ENCODE data around the gene AGPS. TPM values are rescaled to one million over a fixed set of nuclear protein-coding genes. Genes with fewer than 3 reads are reported as not detected.

Gene AGPS
- total and polyA plus RNA-seq, 10 of the 15 experiments (the other 5 are each of a cell fraction or from before 2014, with no cell fraction given) = 7.9 to 54.2 (median 38.7) TPM

GRCh38 chr2:177397481-177398289 is 5.1 kb downstream of the AGPS start (continued):
- TF ChIP-seq ELK1 (IDR thresholded peaks at IDR 0.05; ENCODE audit: low read depth, low read length) (no peak), SREBF1 (IDR thresholded peaks at IDR 0.05; ENCODE audit: low read length) (no peak), ZNF687 (IDR thresholded peaks at IDR 0.05) (no peak), MEF2A (IDR thresholded peaks at IDR 0.05; ENCODE audit: insufficient read depth, low read depth, low read length) (no peak), MLLT1 (IDR thresholded peaks at IDR 0.05) (no peak), GABPA (IDR thresholded peaks at IDR 0.05; ENCODE audit: low read depth) (no peak), SMC3 (IDR thresholded peaks at IDR 0.05; ENCODE audit: borderline replicate concordance, low read length) (no peak)
